ENCODE measurements around the gene CAV2.

CAV2 gene

DNA sequence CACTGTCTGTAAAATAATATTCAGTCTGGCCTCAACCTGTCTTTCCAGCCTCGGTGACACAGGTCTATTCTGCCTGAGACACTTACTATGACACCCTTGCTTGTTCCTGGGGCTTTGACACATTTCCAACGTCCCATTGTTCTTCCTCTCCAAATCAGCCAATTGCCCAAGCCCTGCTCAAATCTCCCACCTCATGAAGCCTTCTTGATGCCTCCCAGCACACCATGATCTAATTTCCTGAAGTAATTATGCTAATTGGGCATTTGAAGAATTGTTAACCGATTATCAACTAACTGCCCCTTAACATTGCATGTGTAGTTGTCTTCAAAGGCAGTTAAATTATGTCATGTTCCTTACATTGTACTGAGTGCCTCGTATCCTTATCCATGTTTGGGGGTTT is 58.4 kb downstream of the CAV2 start:
- Histone ChIP-seq H3K27me3 (replicated peaks; ENCODE audit: insufficient read depth, low read length) (no peaks in the 10 kb centered on the region), H3F3A (ENCODE audit: insufficient read depth, low read length) (no peaks in the 10 kb centered on the region), H3K4me1 (ENCODE audit: low read length) (no peaks in the 10 kb centered on the region), H2AFZ (ENCODE audit: low read length) (no peak overlapping the region), H3K79me2 (ENCODE audit: low read length) (0 out of 2 replicates have a peak, but pooled peaks cover 5% of the 10 kb centered on the region), H3K36me3 (replicated peaks; ENCODE audit: insufficient read depth, low read length) (peaks cover 7% of the 10 kb centered on the region; the same call in 1 of the 2 replicates), H3K9me3 (replicated peaks; ENCODE audit: insufficient read depth, low read length) (no peaks in the 10 kb centered on the region), H4K20me1 (ENCODE audit: insufficient read depth, low read length) (no peaks in the 10 kb centered on the region), H3K4me3 (ENCODE audit: low read length) (no peak overlapping the region), H3K27ac (ENCODE audit: low read length) (no peak overlapping the region), H3K9ac (ENCODE audit: low read length) (no peak overlapping the region), H3K9me2 (replicated peaks; ENCODE audit: insufficient read depth, low read length) (no peaks in the 10 kb centered on the region), H3K4me2 (ENCODE audit: low read depth, low read length) (no peak overlapping the region)
- TF ChIP-seq EZH2phosphoT487 (IDR thresholded peaks at IDR 0.05; ENCODE audit: low read length) = no peak
- TF ChIP-seq, protein P1, sequence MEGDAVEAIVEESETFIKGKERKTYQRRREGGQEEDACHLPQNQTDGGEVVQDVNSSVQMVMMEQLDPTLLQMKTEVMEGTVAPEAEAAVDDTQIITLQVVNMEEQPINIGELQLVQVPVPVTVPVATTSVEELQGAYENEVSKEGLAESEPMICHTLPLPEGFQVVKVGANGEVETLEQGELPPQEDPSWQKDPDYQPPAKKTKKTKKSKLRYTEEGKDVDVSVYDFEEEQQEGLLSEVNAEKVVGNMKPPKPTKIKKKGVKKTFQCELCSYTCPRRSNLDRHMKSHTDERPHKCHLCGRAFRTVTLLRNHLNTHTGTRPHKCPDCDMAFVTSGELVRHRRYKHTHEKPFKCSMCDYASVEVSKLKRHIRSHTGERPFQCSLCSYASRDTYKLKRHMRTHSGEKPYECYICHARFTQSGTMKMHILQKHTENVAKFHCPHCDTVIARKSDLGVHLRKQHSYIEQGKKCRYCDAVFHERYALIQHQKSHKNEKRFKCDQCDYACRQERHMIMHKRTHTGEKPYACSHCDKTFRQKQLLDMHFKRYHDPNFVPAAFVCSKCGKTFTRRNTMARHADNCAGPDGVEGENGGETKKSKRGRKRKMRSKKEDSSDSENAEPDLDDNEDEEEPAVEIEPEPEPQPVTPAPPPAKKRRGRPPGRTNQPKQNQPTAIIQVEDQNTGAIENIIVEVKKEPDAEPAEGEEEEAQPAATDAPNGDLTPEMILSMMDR (IDR thresholded peaks at IDR 0.05; ENCODE audit: low read length) = no peak
- TF ChIP-seq EZH2 (optimal IDR thresholded peaks at IDR 0.05; ENCODE audit: low read depth, low read length) = no peak
- DNase-seq = no peak
